Thymus (tissue), 11 donors: ENCODE data around the gene GCSH. TPM values are rescaled to one million over a fixed set of nuclear protein-coding genes. Genes with fewer than 3 reads are reported as not detected.

ENCODE experiments used
- DNase-seq, 9 donors: peaks; one replicate each; pipeline ENCODE4 v3.0.0-alpha.2; 2013; ENCODE audit warnings: low spot score in 9 of 9, low read depth in 6 of 9, missing footprints in 1 of 9
- H3K27ac ChIP-seq, 2 donors: one replicate each; pipeline ENCODE4 v1.5.1; 2013; ENCODE audit warnings: control low read depth in 1 of 2, low read depth in 1 of 2, low read length in 1 of 2, mild to moderate bottlenecking in 1 of 2, moderate library complexity in 1 of 2
- H3K27me3 ChIP-seq, 2 donors: one replicate each; pipeline ENCODE4 v1.5.1; 2013; ENCODE audit warnings: low read length in 1 of 2; ENCODE audit not compliant: control insufficient read depth in 2 of 2, insufficient read depth in 1 of 2
- H3K36me3 ChIP-seq, 2 donors: one replicate each; pipeline ENCODE4 v1.5.1; 2013; ENCODE audit warnings: low read length in 1 of 2, mild to moderate bottlenecking in 1 of 2, moderate library complexity in 1 of 2; ENCODE audit not compliant: control insufficient read depth in 2 of 2, insufficient read depth in 2 of 2
- H3K4me1 ChIP-seq, 2 donors: one replicate each; pipeline ENCODE4 v1.5.1; 2013; ENCODE audit warnings: low read length in 2 of 2; ENCODE audit not compliant: control insufficient read depth in 2 of 2, insufficient read depth in 2 of 2
- H3K4me3 ChIP-seq, 2 donors: one replicate each; pipeline ENCODE4 v1.5.1; 2013; ENCODE audit warnings: low read length in 2 of 2, control low read depth in 1 of 2, mild to moderate bottlenecking in 1 of 2
- H3K9me3 ChIP-seq, 2 donors: one replicate each; pipeline ENCODE4 v1.5.1; 2013; ENCODE audit warnings: low read length in 1 of 2, mild to moderate bottlenecking in 1 of 2; ENCODE audit not compliant: control insufficient read depth in 2 of 2, insufficient read depth in 1 of 2
- WGBS: extraction: QIAGEN DNeasy Blood & Tissue Kit; methylation state at CpG from one replicate; pipeline ENCODE4 v1.1.7; 2013; 5-methylcytosine and 5-hydroxymethylcytosine counted together
- polyA plus RNA-seq: library from polyadenylated mRNA; stranded (reverse); fragments of 200-250 nt; gene quantifications from one replicate; pipeline ENCODE4 v1.2.3, GENCODE V29; 2013
- total RNA-seq: library from RNA; stranded (reverse); fragments of 120-200 nt; gene quantifications from one replicate; pipeline ENCODE4 v1.2.4, GENCODE V29; 2013
- donor health status: healthy.

Gene GCSH
- total and polyA plus RNA-seq, 2 donors: 13.6 to 39.3 TPM

DNA sequence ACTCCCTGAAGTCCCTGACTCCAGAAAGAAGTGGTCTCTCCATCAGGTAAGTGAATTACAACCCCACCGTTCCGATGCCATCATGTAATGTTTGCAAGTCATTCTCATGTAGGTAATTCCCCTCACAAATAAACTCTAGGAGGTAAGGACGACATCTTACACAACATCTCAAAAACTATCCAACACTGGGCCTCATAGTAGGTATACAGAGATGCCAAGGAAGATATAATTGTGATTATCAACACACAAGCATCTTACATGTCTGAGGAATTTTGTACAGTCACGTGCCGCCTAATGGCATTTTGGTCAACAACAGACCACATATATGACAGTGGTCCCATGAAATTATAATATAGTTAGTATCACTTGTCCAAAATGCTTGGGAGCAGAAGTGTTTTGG lies 7.4 kb downstream of the GCSH start:
- Histone ChIP-seq H3K27ac (no peak overlapping the region), H3K27me3 (no peaks in the 10 kb centered on the region), H3K36me3 (no peaks in the 10 kb centered on the region), H3K4me1 (no peaks in the 10 kb centered on the region), H3K9me3 (no peaks in the 10 kb centered on the region), H3K4me3 (no peak overlapping the region)
- DNase-seq: no peak
- 98% methylated on average over 5 of the region's 5 CpGs for WGBS

DNA sequence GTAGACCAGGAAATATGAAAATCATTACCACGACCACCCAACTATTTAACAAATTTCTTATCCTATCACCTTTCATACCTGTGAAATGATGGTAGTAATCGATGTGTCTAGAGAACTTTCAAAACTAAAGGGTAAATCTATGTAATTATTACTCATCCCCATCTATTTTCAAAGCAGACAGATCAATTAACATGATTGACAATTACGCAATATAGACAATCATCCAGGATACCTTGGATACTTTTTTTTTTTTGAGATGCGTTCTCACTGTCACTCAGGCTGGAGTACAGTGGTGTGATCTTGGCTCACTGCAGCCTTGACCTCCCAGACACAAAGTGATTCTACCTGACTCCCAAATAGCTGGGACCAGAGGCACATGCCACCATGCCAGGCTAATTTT lies 15.2 kb downstream of the GCSH start:
- Histone ChIP-seq H3K36me3 (no peaks in the 10 kb centered on the region), H3K4me1 (peaks cover 3 to 11% of the 10 kb centered on the region in 2 donors), H3K4me3 (no peak overlapping the region), H3K27me3 (no peaks in the 10 kb centered on the region), H3K9me3 (no peaks in the 10 kb centered on the region), H3K27ac (no peak overlapping the region)
- WGBS: 96% methylated on average over 4 of the region's 4 CpGs
- no peak for DNase-seq

DNA sequence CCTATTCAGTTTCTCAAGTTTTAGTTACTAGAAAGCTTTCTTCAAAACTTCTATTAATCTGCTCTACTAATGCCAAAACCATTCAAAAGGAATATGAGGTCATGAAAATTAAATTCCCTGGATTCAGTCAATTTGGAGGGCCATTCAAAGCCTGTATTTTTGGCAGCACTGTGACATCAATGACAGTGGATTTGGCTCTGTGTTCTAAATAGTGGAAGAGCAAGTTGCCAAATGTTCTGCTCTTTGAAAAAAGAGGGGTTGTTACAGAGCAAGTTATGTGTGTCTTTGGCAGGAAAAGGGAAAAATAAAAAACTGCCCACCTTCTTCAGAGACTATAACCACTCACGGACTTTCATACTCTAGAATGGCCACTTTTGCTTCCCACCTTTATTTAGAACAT lies 16.0 kb downstream of the GCSH start:
- DNase-seq: no peak
- Histone ChIP-seq H3K27ac (no peak overlapping the region), H3K27me3 (no peaks in the 10 kb centered on the region), H3K4me3 (no peak overlapping the region), H3K9me3 (no peaks in the 10 kb centered on the region), H3K4me1 (peaks cover 3 to 14% of the 10 kb centered on the region in 2 donors), H3K36me3 (no peaks in the 10 kb centered on the region)
- 95% methylated on average over 1 of the region's 1 CpG for WGBS

DNA sequence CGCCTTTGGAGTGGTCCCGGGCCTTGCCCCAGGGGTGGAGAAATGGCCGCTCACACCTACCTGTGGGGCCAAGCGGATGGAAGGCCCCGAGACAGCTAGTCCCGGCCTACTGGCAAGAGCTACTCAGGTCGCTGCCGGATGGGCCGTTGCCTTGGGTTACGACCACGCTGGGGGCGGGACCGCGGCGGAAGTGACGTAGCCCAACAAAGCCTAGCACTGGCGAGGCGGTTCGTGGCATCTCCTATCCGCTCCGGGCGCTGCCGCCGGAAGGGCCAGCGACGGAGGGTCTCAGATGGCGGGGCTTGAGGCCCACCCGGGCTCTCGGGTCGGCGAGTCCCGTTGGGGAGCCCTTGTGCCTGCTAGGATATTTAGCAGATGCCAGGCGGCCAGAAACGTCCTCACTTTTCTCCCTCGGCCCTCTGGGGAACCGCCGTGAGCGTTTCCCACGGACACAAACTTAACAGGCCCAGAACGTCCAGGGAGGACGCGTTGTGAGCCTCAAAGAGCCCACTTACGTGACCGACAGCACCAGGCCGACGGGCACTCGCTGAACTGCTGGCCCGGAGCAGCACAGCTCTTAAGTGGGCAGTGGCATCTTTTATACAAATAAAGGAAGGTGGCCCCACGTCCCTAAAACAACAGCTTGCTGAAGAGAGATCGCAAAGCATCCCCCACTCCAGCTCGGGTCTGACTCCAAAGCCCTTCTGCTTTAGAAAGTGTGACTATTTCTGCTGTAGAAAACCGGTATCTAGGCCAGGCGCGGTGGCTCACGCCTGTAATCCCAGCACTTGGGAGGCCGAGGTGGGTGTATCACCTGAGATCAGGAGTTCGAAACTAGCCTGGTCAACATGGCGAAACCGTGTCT lies 18.9 kb downstream of the GCSH start, which contains the start of gene C16orf46:
TSS of gene C16orf46 (minus strand) at position 163 of the 865 bp plus-strand sequence. CDS start 13,283 bp downstream, outside the sequence.
- 13% methylated on average over 59 of the region's 59 CpGs for WGBS
- H3K4me3 ChIP-seq: peak within 1 kb of the TSS; percentile 82 to 93
- H3K27me3 ChIP-seq: no peaks in the 10 kb centered on the region
- H3K4me1 ChIP-seq: peaks cover 3 to 14% of the 10 kb centered on the region in 2 donors
- peak; percentile 92 to 98 (median 95) for DNase-seq
- no peaks in the 10 kb centered on the region for H3K36me3 ChIP-seq
- peak within 1 kb of the TSS; percentile 96 for H3K27ac ChIP-seq
- H3K9me3 ChIP-seq: no peaks in the 10 kb centered on the region

DNA sequence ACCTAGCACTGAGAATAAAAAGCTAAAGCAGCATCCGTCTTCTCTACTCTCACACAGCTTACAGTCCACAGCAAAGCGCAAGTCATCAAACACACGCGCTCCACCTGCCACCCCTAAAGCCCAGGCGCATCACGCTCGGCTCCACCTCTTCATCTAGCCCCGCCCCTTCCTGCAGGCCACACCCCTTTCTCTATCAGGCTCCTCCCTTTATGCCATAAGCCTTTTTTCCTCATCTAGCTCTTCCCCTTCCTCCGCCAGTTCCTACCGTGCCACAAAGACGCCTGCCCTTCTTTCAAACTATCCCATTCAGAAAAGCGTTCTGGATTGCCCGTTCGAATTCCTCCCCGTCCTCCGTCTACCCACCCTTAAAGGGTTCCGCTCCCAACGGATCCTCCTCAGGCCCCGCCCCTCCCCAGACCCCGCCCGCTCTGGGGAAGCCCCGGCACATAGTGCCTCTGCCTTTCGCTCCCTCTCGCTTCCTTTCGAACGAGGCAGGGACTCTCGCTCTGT lies 19.6 kb downstream of the GCSH start:
- Histone ChIP-seq H3K9me3 (no peaks in the 10 kb centered on the region), H3K4me3 (peak overlapping the region; percentile 82 to 93), H3K27me3 (no peaks in the 10 kb centered on the region), H3K4me1 (peaks cover 3 to 14% of the 10 kb centered on the region in 2 donors), H3K27ac (peak overlapping the region; percentile 96), H3K36me3 (no peaks in the 10 kb centered on the region)
- WGBS: under 1% methylated on average over 27 of the region's 27 CpGs
- DNase-seq: peak in 8 of 9 donors; percentile 84 to 96 (median 90)

DNA sequence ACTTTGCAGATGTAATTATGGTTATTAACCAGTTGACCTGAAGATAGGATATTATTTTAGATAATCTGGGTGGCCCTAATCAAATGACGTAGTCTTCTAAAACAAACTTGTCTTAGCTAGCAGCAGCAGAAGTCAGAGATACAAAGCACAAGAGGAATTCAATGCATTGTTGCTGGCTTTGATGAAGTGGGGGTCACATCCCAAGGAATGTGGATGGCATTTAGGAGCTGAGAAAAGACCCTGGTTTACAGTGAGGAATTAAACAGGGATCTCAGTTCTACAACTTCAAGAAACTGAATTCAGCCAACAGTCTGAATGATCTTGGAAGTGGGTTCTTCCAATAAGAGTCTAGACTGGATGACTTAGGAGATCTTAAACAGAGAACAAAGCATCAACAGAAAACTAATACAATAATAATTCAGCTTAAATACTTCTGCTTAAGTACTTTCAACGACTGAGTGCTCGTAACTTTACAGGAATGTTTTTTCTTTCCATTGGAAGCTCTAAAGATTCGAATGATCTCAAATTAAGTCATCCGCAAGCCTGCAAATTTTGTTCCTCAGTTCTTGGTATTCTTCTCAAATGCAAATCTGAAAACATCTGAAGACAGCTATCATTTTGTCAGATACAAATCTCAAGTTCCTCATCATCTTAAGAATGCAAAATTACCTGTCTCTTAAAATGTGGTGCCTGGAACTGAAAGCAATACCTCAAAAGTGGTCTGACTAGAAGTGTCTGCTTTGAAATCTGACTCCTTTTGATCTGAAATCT lies 22.4 kb downstream of the GCSH start:
- H3K27me3 ChIP-seq: no peaks in the 10 kb centered on the region
- H3K4me3 ChIP-seq: no peak overlapping the region
- peaks cover 3 to 14% of the 10 kb centered on the region in 2 donors for H3K4me1 ChIP-seq
- no peaks in the 10 kb centered on the region for H3K36me3 ChIP-seq
- no peaks in the 10 kb centered on the region for H3K9me3 ChIP-seq
- no peak overlapping the region for H3K27ac ChIP-seq
- 78% methylated on average over 5 of the region's 5 CpGs for WGBS
- peak in 1 of 9 donors; percentile 9 for DNase-seq

DNA sequence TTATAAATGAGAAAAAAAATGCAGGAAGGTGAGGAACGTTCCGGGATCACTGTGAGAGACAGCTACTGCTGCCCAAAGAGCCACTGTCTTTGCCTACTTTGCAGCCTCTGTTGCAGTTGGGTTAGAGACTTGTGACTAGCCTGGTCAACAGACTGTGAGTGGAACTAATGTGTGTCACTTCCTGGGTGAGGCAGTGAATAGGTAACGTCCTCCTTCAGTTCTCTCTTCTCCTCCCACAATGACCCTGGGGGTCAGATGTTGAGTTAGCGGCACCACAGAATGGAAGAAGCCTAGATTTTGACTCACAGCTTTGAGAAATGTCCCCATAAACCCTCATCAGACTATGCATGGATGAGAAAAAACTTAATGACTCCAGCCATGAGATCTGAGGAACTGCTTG lies 24.4 kb downstream of the GCSH start:
- no peak overlapping the region for H3K27ac ChIP-seq
- DNase-seq: no peak
- H3K9me3 ChIP-seq: no peaks in the 10 kb centered on the region
- H3K36me3 ChIP-seq: no peaks in the 10 kb centered on the region
- H3K27me3 ChIP-seq: no peaks in the 10 kb centered on the region
- WGBS: 97% methylated on average over 4 of the region's 4 CpGs
- peaks cover 0 to 7% of the 10 kb centered on the region in 2 donors for H3K4me1 ChIP-seq
- no peak overlapping the region for H3K4me3 ChIP-seq

DNA sequence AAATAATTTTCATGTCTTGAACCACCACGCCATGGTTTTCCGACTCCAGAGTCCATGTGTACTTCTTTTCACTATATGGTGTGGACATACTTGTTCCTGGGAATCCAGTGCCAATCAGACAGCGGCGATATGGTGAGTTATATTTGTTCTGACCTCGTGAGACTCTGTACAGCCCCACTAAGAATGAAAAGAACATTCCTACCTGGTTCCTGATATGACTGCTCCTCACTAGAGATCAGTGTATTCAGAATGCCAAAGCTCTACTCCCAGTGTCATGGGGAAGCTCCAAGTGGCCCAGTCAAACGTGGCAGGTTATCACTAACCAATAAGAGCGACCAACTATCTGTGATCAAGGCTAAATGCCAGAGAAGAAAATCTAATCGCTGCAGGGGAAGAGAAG lies 25.2 kb downstream of the GCSH start:
- Histone ChIP-seq H3K4me1 (peaks cover 0 to 3% of the 10 kb centered on the region in 2 donors), H3K4me3 (no peak overlapping the region), H3K27me3 (no peaks in the 10 kb centered on the region), H3K27ac (no peak overlapping the region), H3K36me3 (no peaks in the 10 kb centered on the region), H3K9me3 (no peaks in the 10 kb centered on the region)
- 84% methylated on average over 8 of the region's 8 CpGs for WGBS
- DNase-seq: no peak

DNA sequence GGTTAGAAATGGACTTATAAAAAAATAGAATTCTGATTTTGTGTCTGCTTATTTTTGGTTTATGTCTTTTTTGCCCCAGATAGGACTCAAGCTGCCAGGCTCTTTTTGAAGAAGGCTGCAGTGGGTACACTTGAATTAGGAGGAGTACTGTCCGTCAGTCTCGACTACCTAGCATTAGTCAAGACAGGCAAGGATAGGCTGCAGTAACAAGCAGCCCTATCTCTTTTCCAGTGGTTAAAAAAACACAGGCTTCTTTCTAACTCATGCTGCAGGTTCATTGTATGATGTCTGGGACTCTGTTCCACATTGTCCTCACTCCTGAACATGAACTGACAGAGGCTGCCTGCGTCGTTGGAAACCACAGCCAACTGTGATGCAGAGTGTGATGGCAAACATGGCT lies 27.1 kb downstream of the GCSH start:
- no peak for DNase-seq
- 95% methylated on average over 4 of the region's 4 CpGs for WGBS
- Histone ChIP-seq H3K27ac (no peak overlapping the region), H3K27me3 (no peaks in the 10 kb centered on the region), H3K4me3 (no peak overlapping the region), H3K36me3 (no peaks in the 10 kb centered on the region), H3K4me1 (no peaks in the 10 kb centered on the region), H3K9me3 (no peaks in the 10 kb centered on the region)
